Subcutaneous abdominal adipose tissue (tissue), 5 donors: ENCODE measurements around the gene FRYL.
"Not testable (repeated sequence)": the region's sequence is repeated elsewhere in the genome, so short reads cannot be mapped to it uniquely, and the experiment has no call there.

Experiments
- H3K27ac ChIP-seq: one replicate; pipeline ENCODE4 v1.7.0; 2013; ENCODE audit warnings: low read depth, mild to moderate bottlenecking, inconsistent platforms, low read length, moderate library complexity
- H3K27me3 ChIP-seq, 5 donors: one replicate each; pipeline ENCODE4 v1.7.0; 2013; ENCODE audit warnings: low read length in 5 of 5, inconsistent platforms in 1 of 5; ENCODE audit not compliant: control insufficient read depth in 5 of 5, insufficient read depth in 4 of 5
- H3K36me3 ChIP-seq, 5 donors: one replicate each; pipeline ENCODE4 v1.7.0; 2013; ENCODE audit warnings: low read length in 5 of 5; ENCODE audit not compliant: control insufficient read depth in 5 of 5, insufficient read depth in 5 of 5
- H3K4me1 ChIP-seq, 5 donors: one replicate each; pipeline ENCODE4 v1.7.0; 2013; ENCODE audit warnings: low read length in 5 of 5, mild to moderate bottlenecking in 3 of 5, moderate library complexity in 1 of 5; ENCODE audit not compliant: control insufficient read depth in 5 of 5, insufficient read depth in 5 of 5
- H3K4me3 ChIP-seq, 5 donors: one replicate each; pipeline ENCODE4 v1.7.0; 2013; ENCODE audit warnings: low read length in 5 of 5, low read depth in 1 of 5
- H3K9ac ChIP-seq, 5 donors: one replicate each; pipeline ENCODE4 v1.7.0; 2013; ENCODE audit warnings: low read length in 5 of 5, mild to moderate bottlenecking in 4 of 5, moderate library complexity in 3 of 5
- H3K9me3 ChIP-seq, 5 donors: one replicate each; pipeline ENCODE4 v1.7.0; 2013; ENCODE audit warnings: low read length in 5 of 5; ENCODE audit not compliant: control insufficient read depth in 5 of 5
- donor health status: healthy.
- donor health status: healthy.
- donor health status: healthy.
- donor health status: healthy.
- donor health status: healthy.

FRYL gene

DNA sequence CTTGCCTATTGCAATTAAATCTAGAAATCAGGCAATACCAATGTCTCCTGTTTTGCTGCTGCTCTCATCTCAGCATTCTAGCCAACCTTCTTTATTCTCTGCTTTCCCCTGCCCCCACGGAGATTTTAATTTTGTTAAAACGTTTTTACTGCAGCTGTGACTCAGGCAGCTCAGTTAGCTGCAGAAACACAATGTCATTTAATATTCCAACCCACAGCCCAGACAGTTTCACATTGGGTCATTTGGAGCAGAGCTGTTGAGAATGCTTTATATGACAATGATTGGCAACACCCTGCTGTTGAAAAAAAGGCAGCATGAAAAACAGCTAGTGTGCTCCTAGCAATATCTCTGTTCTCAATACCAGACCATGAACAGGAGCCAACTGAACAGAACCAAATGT lies 309.5 kb downstream of the FRYL start:
- Histone ChIP-seq H3K9me3 (no peaks in the 10 kb centered on the region), H3K4me1 (no peaks in the 10 kb centered on the region), H3K4me3 (no peak overlapping the region), H3K9ac (no peak overlapping the region), H3K36me3 (no peaks in the 10 kb centered on the region), H3K27me3 (no peaks in the 10 kb centered on the region), H3K27ac (no peak overlapping the region)

- Histone ChIP-seq H3K4me3 (no peak overlapping the region), H3K4me1 (no peaks in the 10 kb centered on the region), H3K9me3 (no peaks in the 10 kb centered on the region), H3K27ac (no peak overlapping the region), H3K9ac (no peak overlapping the region), H3K27me3 (no peaks in the 10 kb centered on the region), H3K36me3 (no peaks in the 10 kb centered on the region)
Observed at GRCh38 chr4:48470137-48470536, 309.9 kb downstream of the FRYL start.

GRCh38 chr4:48467891-48468290 lies 312.2 kb downstream of the FRYL start:
- H3K36me3 ChIP-seq: no peaks in the 10 kb centered on the region
- no peak overlapping the region for H3K4me3 ChIP-seq
- H3K27ac ChIP-seq: no peak overlapping the region
- H3K9me3 ChIP-seq: peaks cover 0 to 10% (median 4%) of the 10 kb centered on the region in 5 donors
- no peak overlapping the region for H3K9ac ChIP-seq
- H3K27me3 ChIP-seq: no peaks in the 10 kb centered on the region
- H3K4me1 ChIP-seq: no peaks in the 10 kb centered on the region

DNA sequence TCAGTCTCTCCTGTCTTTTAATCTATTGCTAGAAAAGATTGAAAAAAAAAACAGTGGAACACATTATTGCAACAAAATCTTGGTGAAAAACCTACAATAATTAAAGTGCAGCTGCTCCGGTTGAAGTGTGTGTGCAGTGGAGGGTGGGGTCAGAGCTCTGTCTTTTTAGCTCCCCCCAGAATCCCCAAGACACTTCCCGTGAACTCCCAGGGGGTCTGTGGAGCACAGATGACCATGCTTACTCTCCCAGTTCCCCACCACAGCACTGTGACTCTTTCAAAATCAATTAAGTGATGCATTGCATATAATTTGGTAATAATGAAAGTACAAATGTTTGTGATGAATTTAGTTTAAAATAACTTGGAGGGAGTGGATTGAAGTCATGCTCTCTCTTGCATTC lies 312.6 kb downstream of the FRYL start:
- Histone ChIP-seq H3K36me3 (no peaks in the 10 kb centered on the region), H3K4me1 (no peaks in the 10 kb centered on the region), H3K9me3 (peaks cover 2 to 11% (median 4%) of the 10 kb centered on the region in 5 donors), H3K9ac (no peak overlapping the region), H3K4me3 (no peak overlapping the region), H3K27ac (no peak overlapping the region), H3K27me3 (no peaks in the 10 kb centered on the region)

- H3K36me3 ChIP-seq: no peaks in the 10 kb centered on the region
- peaks cover 2 to 11% (median 4%) of the 10 kb centered on the region in 5 donors for H3K9me3 ChIP-seq
- H3K4me1 ChIP-seq: no peaks in the 10 kb centered on the region
- H3K27ac ChIP-seq: no peak overlapping the region
- H3K4me3 ChIP-seq: no peak overlapping the region
- no peaks in the 10 kb centered on the region for H3K27me3 ChIP-seq
- H3K9ac ChIP-seq: no peak overlapping the region
Observed at GRCh38 chr4:48462363-48462762, 317.7 kb downstream of the FRYL start.

GRCh38 chr4:48461000-48461399 lies 319.1 kb downstream of the FRYL start:
- Histone ChIP-seq H3K36me3 (no peaks in the 10 kb centered on the region), H3K27ac (no peak overlapping the region), H3K9me3 (peaks cover 2 to 11% (median 9%) of the 10 kb centered on the region in 5 donors), H3K4me3 (no peak overlapping the region), H3K9ac (no peak overlapping the region), H3K27me3 (no peaks in the 10 kb centered on the region), H3K4me1 (no peaks in the 10 kb centered on the region)

DNA sequence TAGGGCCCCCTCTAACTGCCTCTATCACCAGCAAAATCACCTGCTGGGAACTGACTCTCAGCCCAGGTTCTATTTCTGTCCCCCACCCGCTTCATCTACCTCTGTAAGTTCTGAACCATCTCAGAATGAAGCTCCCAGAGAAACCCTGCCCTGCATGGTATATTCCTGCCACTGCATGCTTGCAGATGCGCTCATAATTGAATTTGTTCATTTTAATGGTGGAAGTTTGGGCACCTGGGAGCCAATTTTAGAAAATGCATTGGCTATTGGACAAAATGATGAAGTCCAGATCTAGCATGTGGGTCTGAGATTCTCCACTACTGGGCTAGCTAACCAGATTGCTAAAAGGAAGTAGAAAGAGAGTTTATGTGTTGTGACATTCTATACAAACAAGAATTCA lies 325.5 kb downstream of the FRYL start:
- H3K27me3 ChIP-seq: no peaks in the 10 kb centered on the region
- H3K4me3 ChIP-seq: no peak overlapping the region
- peaks cover 0 to 5% (median 0%) of the 10 kb centered on the region in 5 donors for H3K9me3 ChIP-seq
- H3K4me1 ChIP-seq: no peaks in the 10 kb centered on the region
- no peak overlapping the region for H3K9ac ChIP-seq
- no peaks in the 10 kb centered on the region for H3K36me3 ChIP-seq
- H3K27ac ChIP-seq: no peak overlapping the region

GRCh38 chr4:48451656-48452055 lies 328.4 kb downstream of the FRYL start:
- H3K27me3 ChIP-seq, H3K4me3 ChIP-seq, H3K36me3 ChIP-seq, H3K9ac ChIP-seq, H3K27ac ChIP-seq, H3K9me3 ChIP-seq, H3K4me1 ChIP-seq: not testable (repeated sequence)

DNA sequence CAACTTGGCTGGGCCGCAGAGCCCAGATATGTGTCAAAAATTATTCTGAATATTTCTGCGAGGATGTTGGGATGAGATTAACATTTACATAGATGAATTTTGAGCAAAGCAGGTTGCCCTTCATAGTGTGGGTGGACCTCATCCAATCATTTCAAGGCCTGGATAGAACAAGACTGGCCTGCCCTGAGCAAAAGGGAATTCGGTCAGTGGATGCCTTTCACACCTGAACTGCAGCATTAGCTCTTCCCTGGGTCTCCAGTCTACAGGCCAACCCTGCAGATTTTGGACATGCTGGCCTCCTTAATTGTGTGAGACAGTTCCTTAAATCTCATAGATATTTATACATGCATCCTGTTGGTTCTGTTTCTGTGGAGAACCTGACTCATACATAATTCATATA lies 329.3 kb downstream of the FRYL start:
- Histone ChIP-seq H3K27me3 (no peaks in the 10 kb centered on the region), H3K36me3 (no peaks in the 10 kb centered on the region), H3K4me1 (no peaks in the 10 kb centered on the region), H3K27ac (no peak overlapping the region), H3K4me3 (no peak overlapping the region), H3K9ac (no peak overlapping the region), H3K9me3 (no peaks in the 10 kb centered on the region)

- Histone ChIP-seq H3K4me1 (no peaks in the 10 kb centered on the region), H3K27me3 (no peaks in the 10 kb centered on the region), H3K36me3 (no peaks in the 10 kb centered on the region), H3K9ac (no peak overlapping the region), H3K27ac (no peak overlapping the region), H3K4me3 (no peak overlapping the region), H3K9me3 (no peaks in the 10 kb centered on the region)
Observed at GRCh38 chr4:48449151-48449550, 330.9 kb downstream of the FRYL start.
